Measurements from ENCODE around the gene GGA2. TPM values are rescaled to one million over a fixed set of nuclear protein-coding genes. Genes with fewer than 3 reads are reported as not detected.

GGA2 gene, protein sequence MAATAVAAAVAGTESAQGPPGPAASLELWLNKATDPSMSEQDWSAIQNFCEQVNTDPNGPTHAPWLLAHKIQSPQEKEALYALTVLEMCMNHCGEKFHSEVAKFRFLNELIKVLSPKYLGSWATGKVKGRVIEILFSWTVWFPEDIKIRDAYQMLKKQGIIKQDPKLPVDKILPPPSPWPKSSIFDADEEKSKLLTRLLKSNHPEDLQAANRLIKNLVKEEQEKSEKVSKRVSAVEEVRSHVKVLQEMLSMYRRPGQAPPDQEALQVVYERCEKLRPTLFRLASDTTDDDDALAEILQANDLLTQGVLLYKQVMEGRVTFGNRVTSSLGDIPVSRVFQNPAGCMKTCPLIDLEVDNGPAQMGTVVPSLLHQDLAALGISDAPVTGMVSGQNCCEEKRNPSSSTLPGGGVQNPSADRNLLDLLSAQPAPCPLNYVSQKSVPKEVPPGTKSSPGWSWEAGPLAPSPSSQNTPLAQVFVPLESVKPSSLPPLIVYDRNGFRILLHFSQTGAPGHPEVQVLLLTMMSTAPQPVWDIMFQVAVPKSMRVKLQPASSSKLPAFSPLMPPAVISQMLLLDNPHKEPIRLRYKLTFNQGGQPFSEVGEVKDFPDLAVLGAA
- 10 to 100 TPM; 42.9 to 72.0 (median 61.9) TPM for total RNA-seq

DNA sequence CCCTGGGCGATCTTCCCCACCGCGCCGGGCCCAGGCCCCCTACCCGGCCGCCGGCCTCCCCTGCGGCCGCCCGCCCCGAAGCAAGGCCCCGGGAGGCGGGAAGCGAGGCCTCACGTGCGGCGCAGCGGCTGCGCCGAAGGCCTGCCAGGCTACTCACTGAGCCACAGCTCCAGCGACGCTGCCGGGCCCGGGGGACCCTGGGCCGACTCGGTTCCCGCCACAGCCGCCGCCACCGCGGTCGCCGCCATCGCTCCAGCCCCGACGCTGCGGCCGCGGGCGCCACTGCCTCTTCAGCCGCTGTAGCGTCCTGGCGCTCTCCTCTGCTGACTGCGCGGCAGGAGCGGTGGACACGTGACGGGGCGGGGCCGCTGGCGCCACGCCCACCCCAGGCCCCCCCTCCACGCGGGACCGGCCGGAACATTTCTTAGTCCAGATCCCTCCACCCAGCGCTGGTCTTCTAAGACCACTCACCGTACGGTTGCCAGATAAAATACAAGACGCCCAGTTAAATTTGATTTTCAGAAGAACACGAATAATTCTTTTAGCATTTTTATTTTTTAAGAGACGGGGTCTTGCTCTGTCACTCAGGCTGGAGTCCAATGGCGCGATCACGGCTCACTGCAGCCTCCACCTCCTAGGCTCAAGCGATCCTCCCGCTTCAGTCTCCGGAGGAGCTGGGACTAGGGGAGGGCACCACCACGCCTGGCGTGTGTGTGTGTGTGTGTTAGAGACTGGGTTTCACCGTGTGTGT, at the start of gene GGA2:
GGA2 (minus strand) TSS at position 331 of the 751 bp plus-strand sequence; CDS start at position 248, 83 bp downstream.
- peak; percentile 60 for TF ChIP-seq POLR2A (IDR thresholded peaks at IDR 0.05)
- peak; percentile 73 to 93 (median 92) for TF ChIP-seq POLR2AphosphoS5 (IDR thresholded peaks at IDR 0.05)
- TF ChIP-seq, protein P1, sequence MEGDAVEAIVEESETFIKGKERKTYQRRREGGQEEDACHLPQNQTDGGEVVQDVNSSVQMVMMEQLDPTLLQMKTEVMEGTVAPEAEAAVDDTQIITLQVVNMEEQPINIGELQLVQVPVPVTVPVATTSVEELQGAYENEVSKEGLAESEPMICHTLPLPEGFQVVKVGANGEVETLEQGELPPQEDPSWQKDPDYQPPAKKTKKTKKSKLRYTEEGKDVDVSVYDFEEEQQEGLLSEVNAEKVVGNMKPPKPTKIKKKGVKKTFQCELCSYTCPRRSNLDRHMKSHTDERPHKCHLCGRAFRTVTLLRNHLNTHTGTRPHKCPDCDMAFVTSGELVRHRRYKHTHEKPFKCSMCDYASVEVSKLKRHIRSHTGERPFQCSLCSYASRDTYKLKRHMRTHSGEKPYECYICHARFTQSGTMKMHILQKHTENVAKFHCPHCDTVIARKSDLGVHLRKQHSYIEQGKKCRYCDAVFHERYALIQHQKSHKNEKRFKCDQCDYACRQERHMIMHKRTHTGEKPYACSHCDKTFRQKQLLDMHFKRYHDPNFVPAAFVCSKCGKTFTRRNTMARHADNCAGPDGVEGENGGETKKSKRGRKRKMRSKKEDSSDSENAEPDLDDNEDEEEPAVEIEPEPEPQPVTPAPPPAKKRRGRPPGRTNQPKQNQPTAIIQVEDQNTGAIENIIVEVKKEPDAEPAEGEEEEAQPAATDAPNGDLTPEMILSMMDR (IDR thresholded peaks at IDR 0.05): no peak
- Histone ChIP-seq H3K27me3 (no peaks in the 10 kb centered on the region), H3K36me3 (no peaks in the 10 kb centered on the region), H3K4me3 (peak within 1 kb of the TSS; percentile 87 to 97 (median 96)), H3K4me1 (no peaks in the 10 kb centered on the region), H3K9me3 (no peaks in the 10 kb centered on the region), H3K27ac (peak within 1 kb of the TSS; percentile 92 to 96)
- DNase-seq (ENCODE audit: low spot score in 2 of 2): peak; percentile 81 to 87
- intact Hi-C loops (cut with DNase I; ENCODE audit: low total_unique reads): no loop called here

DNA sequence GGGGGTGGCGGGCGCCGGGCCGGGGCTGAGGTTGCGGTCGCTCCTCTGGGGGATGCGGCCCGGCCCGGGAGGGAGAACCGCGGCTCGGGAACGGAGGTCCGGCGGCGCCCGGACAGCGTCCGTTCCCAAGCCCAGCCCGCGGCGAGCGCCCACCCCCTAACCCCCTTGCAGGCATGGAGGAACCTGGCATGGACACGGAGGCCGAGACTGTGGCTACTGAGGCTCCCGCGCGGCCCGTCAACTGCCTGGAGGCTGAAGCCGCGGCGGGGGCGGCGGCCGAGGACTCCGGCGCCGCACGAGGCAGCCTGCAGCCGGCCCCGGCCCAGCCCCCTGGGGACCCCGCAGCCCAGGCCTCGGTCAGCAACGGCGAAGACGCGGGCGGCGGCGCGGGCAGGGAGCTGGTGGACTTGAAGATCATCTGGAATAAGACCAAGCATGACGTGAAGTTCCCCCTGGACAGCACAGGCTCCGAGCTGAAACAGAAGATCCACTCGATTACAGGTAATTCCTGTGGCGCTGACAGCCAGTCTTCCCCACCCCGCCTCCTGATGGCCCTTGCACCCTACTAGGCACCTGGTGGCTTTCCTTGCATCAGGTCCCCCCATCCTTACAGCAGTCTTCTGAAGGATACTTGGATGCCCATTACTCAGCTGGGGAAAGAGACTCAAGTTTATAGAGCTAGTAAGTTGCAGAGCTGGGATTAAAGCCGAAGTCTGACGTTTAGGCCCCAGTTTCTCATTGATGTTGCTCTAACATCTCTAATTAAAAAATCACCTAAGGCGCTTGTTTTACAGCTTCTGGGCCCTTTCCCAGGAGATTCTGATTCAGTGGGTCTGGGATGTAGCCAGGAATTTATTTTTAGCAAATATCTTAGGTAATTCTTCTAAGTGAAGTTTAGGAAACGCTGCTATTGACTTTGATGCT, 47.7 kb upstream of the GGA2 start:
- peak overlapping the region; percentile 92 to 98 (median 96) for H3K4me3 ChIP-seq
- no peaks in the 10 kb centered on the region for H3K27me3 ChIP-seq
- no peaks in the 10 kb centered on the region for H3K9me3 ChIP-seq
- H3K27ac ChIP-seq: peak overlapping the region; percentile 94 to 95
- peaks cover 6% of the 10 kb centered on the region for H3K36me3 ChIP-seq
- peak in 1 of 2 donors; percentile 32 for DNase-seq (ENCODE audit: low spot score in 2 of 2)
- H3K4me1 ChIP-seq: peaks cover 0 to 12% of the 10 kb centered on the region in 2 donors
- intact Hi-C loops (cut with DNase I; ENCODE audit: low total_unique reads): no loop called here
- TF ChIP-seq POLR2AphosphoS5 (IDR thresholded peaks at IDR 0.05) (no peak), POLR2A (IDR thresholded peaks at IDR 0.05) (no peak)
- TF ChIP-seq, protein P1 (IDR thresholded peaks at IDR 0.05): no peak

DNA sequence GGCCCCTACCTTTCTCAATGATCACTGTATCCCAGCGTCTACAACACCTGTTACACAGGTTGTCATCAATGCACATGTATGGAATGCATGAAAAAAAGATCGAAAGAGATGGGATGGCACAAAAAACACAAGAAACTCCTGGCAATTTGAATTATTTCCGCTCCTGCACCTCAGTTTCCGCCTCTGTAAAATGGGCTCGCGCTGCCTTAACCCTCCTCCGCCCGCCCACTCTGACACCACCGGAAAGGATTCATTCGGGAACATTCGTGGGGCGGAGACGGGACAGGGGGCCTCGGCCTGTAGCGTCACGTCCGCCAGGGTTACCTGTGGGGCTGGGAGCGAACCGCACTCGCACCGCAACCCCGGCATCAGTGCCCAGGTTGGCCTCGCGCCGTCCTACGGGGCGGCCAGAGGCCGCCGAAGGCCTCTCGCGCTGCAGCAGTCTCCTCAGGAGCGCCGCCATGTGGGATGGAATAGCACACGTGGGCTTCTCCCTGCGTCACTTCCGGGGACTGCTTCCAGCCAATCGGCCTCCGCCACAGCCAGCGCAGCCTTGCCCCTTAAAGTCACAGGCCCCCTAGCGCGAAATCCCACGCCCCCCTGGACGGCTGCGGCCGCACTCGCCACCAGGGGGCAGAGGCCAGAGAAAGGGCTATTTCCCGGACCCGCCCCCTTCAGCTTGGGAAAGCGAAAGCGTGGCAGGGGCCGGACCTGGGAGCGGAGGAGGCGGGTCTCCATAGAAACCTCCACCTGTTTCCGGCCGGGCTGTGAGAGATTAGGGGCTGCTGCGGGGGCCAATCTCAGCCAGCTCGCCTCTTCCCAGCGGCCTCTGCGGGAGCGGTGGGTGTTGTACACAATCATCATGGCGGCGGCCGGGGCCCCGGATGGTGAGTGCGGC, 46.8 kb upstream of the GGA2 start, which contains the start of the genes EARS2 and UBFD1:
EARS2 (minus strand) TSS at position 470 of the 898 bp plus-strand sequence; CDS start at position 463, 7 bp downstream.
UBFD1 (plus strand) TSS at position 847 of the 898 bp plus-strand sequence; CDS start at position 863, 16 bp downstream.
- H3K4me1 ChIP-seq: peaks cover 0 to 12% of the 10 kb centered on the region in 2 donors
- H3K27me3 ChIP-seq: no peaks in the 10 kb centered on the region
- peak within 1 kb of the TSS; percentile 92 to 98 (median 96) for H3K4me3 ChIP-seq
- H3K27ac ChIP-seq: peak within 1 kb of the TSS; percentile 94 to 95
- intact Hi-C loops (cut with DNase I; ENCODE audit: low total_unique reads): no loop called here
- TF ChIP-seq POLR2A (IDR thresholded peaks at IDR 0.05) (no peak), POLR2AphosphoS5 (IDR thresholded peaks at IDR 0.05) (peak; percentile 71 to 77 (median 74))
- TF ChIP-seq, protein P1 (IDR thresholded peaks at IDR 0.05): peak; percentile 90 to 97 (median 95)
- DNase-seq (ENCODE audit: low spot score in 2 of 2): peak; percentile 97 to 98
- no peaks in the 10 kb centered on the region for H3K36me3 ChIP-seq
- H3K9me3 ChIP-seq: no peaks in the 10 kb centered on the region

DNA sequence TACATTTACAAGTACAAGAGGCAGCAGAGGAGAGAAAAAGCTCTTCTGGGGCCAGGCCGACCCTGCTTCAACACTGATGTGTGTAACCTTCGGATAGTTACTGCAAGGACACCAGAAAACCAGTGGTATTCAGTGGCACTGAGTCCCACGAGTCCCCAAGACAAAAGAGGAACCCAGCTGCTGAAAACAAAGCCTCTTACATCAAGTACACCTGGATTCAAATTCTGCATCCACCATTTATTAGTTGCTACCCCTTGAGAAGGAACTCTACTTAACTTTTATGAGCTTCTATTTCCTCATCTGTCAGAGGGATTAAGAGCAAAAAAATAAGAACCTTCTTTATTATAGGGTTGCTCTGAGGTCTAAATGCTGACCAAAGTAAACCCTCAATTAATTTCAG, 44.2 kb upstream of the GGA2 start:
- DNase-seq (ENCODE audit: low spot score in 2 of 2): no peak
- H3K9me3 ChIP-seq: no peaks in the 10 kb centered on the region
- H3K27ac ChIP-seq: no peak overlapping the region
- no peak overlapping the region for H3K4me3 ChIP-seq
- H3K27me3 ChIP-seq: no peaks in the 10 kb centered on the region
- peaks cover 0 to 12% of the 10 kb centered on the region in 2 donors for H3K4me1 ChIP-seq
- no peaks in the 10 kb centered on the region for H3K36me3 ChIP-seq
- no peak for TF ChIP-seq POLR2AphosphoS5 (IDR thresholded peaks at IDR 0.05)
- TF ChIP-seq, protein P1 (IDR thresholded peaks at IDR 0.05): no peak
- TF ChIP-seq POLR2A (IDR thresholded peaks at IDR 0.05): no peak
- intact Hi-C loops (cut with DNase I; ENCODE audit: low total_unique reads): no loop called here

Measured in breast epithelium (tissue), 4 donors.